Measurements from ENCODE around the gene TBC1D13. TPM values are rescaled to one million over a fixed set of nuclear protein-coding genes. Genes with fewer than 3 reads are reported as not detected.
"Not testable (repeated sequence)": the region's sequence is repeated elsewhere in the genome, so short reads cannot be mapped to it uniquely, and the experiment has no call there.

TBC1D13 gene
- polyA plus RNA-seq, 1 donor, result 37.4 TPM

DNA sequence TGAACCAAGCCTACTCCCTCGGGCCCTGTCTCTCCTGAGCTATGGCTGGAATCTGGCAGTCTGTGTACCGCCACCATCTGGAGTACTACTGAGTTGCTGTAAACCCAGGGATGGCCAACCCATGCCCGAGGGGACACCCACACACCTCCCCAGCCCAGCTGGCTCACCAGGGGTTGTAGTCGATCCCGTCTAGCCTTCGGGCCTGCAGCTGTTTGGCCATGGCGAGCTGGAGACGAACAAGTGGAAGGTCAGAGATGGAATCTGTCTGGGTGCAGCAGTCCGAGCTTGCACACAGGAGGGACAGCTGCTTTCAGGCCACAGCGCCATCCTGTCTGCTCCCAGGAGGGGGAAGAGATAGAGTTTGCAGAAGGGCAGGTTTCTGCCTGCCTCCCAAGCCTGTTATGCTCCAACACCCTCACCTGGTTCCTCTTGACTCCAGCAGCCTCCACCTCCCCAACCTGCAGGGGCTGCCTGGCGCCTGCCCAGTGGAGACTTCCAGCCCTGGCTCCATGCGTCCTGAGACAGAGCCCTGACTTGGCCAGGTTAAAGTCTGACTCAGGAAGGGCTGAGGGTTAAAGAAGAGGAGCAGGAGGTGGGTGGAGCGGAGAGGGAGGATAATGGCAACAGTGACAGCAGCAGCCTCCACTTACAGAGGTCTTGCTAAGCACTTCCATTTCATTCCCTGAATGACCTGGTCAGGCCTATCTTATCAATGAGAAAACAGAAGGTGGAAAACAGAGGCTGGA lies 58.3 kb downstream of the TBC1D13 start:
- no peak for DNase-seq (ENCODE audit: low read depth)

DNA sequence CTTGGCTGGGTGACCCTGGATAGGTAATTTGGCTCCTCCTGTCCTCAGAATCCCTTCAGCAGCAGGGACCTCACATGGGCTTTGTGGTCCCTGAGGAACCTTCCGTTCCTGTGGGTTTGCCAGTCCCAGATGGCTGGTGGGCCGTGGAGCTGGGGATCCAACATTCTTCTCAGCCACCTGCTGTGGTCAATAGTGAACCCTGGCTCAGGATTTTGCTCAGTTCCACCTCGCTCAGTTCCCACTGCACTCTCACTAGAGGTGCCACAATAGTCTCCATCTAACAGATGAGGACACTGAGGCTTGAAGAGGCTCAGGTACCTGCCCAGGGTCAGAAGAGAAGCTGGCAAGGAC lies 59.6 kb downstream of the TBC1D13 start:
- no peak for DNase-seq (ENCODE audit: low read depth)

DNA sequence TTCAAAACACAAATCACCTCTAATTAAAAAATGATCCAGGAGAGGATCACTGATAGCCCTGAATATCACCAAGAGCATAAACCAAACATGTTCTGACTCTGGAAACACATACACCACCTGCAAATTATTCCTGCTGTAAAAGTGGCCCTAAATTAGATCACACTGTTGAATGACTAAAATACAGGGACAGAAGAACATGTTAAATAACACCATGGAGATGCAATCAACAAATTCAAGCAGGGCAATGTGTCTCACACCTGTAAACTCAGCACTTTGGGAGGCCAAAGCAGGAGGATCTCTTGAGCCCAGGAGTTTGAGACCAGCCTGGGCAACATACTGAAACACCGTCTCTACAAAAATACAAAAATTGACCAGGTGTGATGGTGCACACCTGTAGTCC lies 60.8 kb downstream of the TBC1D13 start:
- DNase-seq (ENCODE audit: low read depth), result no peak

DNA sequence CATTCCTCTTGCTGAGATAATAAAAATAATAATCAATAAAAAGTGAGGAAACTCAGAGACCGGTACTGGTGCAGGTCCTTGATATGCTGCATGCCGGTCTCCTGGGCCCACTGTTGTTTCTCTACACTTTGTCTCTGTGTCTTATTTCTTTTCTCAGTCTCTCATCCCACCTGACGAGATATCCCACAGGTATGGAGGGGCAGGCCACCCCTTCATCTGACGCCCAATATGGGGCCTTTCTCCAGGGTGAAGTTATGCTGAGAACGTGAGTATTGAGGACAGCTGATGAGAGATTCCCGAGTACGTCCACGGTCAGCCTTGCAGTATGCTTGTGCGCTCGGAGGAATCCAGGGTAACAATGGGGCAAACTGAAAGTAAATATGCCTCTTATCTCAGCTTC lies 64.0 kb downstream of the TBC1D13 start:
- not testable (repeated sequence) for DNase-seq (ENCODE audit: low read depth)

DNA sequence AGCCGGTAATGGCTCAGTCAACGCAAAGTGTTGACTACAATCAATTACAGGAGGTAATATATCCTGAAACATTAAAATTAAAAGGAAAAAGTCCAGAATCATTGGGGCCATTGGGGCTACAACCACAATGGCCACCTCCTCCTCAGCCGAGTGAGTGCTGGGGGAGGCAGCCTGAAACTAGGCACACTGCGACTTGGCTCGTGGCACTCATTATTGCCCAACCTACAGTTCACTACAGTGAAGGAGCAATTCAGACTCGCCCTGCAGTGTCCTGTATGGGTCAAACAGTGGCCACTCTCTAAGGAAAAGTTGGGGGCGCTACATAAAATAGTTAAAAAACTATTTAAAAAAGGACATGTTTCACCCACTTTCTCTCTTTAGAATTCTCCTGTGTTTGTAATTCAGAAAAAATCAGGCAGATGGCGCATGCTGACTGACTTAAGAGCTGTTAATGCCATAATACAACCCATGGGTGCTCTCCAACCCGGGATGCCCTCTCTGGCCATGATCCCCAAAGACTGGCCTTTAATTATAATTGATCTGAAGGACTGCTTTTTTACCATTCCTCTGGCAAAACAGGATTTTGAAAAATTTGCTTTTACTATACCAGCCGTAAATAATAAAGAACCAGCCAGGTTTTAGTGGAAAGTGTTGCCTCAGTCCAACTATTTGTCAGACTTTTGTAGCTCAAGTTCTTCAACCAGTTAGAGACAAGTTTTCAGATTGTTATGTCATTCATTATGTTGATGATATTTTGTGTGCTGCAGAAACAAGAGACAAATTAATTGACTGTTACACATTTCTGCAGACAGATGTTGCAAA lies 64.9 kb downstream of the TBC1D13 start:
- DNase-seq (ENCODE audit: low read depth), result not testable (repeated sequence)

DNA sequence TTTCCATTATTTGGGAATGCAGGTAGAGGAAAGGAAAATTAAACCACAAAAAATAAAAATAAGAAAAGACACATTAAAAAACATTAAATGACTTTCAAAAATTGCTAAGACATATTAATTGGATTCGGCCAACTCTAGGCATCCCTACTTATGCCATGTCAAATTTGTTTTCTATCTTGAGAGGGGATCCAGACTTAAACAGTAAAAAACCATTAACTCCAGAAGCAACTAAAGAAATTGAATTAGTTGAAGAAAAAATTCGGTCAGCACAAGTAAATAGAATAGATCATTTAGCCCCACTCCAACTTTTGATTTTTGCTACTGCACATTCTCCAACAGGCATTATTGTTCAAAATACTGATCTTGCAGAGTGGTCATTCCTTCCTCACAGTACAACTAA lies 65.6 kb downstream of the TBC1D13 start:
- DNase-seq (ENCODE audit: low read depth), result not testable (repeated sequence)

DNA sequence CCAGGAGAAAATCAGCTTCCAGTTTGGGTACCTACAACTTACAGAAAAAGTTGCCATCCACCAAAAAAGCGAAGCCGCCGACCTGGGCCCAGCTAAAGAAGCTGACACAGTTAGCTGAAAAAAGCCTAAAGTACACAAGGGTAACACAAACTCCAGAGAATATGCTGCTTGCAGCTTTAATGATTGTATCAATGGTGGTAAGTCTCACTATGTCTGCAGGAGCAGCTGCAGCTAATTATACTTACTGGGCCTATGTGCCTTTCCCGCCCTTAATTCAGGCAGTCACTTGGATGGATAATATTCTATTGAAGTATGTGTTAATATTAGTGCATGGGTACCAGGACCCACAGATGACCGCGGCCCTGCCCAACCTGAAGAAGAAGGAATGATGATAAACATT lies 67.4 kb downstream of the TBC1D13 start:
- DNase-seq (ENCODE audit: low read depth), result not testable (repeated sequence)

DNA sequence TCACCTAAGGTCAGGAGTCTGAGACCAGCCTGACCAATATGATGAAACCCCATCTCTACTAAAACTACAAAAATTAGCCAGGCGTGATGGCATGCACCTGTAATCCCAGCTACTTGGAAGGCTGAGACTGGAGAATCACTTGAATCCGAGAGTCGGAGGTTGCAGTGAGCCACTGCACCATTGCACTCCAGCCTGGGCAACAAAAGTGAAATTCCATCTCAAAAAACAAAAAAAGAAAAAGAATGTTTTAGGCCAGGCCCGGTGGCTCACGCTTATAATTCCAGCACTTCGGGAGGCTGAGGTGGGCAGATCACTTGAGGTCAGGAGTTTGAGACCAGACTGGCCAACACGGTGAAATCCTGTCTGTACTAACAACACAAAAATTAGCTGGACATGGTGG lies 71.4 kb downstream of the TBC1D13 start:
- not testable (repeated sequence) for DNase-seq (ENCODE audit: low read depth)

Other genes with a start within 250 kb of the TBC1D13 start
- 247 TPM for gene SPTAN1, start 234.7 kb upstream of the TBC1D13 start, polyA plus RNA-seq (ENCODE audit: insufficient read length)
- 42.1 TPM for gene DYNC2I2, start 130.4 kb upstream of the TBC1D13 start, polyA plus RNA-seq (ENCODE audit: insufficient read length)
- 294 TPM for gene SET, start 98.0 kb upstream of the TBC1D13 start, polyA plus RNA-seq (ENCODE audit: insufficient read length)
- gene PKN3, start 84.8 kb upstream of the TBC1D13 start, polyA plus RNA-seq (ENCODE audit: insufficient read length), result 8.9 TPM
- 6.0 TPM for gene ZDHHC12, start 63.1 kb upstream of the TBC1D13 start, polyA plus RNA-seq (ENCODE audit: insufficient read length)
- gene ZER1, start 15.3 kb upstream of the TBC1D13 start, polyA plus RNA-seq (ENCODE audit: insufficient read length), result 35.6 TPM
- 23.2 TPM for gene ENDOG, start 31.2 kb downstream of the TBC1D13 start, polyA plus RNA-seq (ENCODE audit: insufficient read length)
- 24.4 TPM for gene SPOUT1, start 42.5 kb downstream of the TBC1D13 start, polyA plus RNA-seq (ENCODE audit: insufficient read length)
- gene KYAT1, start 94.7 kb downstream of the TBC1D13 start, polyA plus RNA-seq (ENCODE audit: insufficient read length), result 6.2 TPM
- 23.1 TPM for gene LRRC8A, start 94.9 kb downstream of the TBC1D13 start, polyA plus RNA-seq (ENCODE audit: insufficient read length)
- gene PHYHD1, start 133.7 kb downstream of the TBC1D13 start, polyA plus RNA-seq (ENCODE audit: insufficient read length), result 51.5 TPM
- gene DOLK, start 160.3 kb downstream of the TBC1D13 start, polyA plus RNA-seq (ENCODE audit: insufficient read length), result 7.3 TPM
- 35.2 TPM for gene NUP188, start 160.4 kb downstream of the TBC1D13 start, polyA plus RNA-seq (ENCODE audit: insufficient read length)
- 64.0 TPM for gene SH3GLB2, start 241.1 kb downstream of the TBC1D13 start, polyA plus RNA-seq (ENCODE audit: insufficient read length)
- gene MIGA2, start 249.4 kb downstream of the TBC1D13 start, polyA plus RNA-seq (ENCODE audit: insufficient read length), result 15.9 TPM